ENCODE measurements around the gene ERCC8.
"Not testable (repeated sequence)": the region's sequence is repeated elsewhere in the genome, so short reads cannot be mapped to it uniquely, and the experiment has no call there.

Gene ERCC8

GRCh38 chr5:60944904-60945812 is at the start of gene ERCC8, which contains the start of gene NDUFAF2:
TSS of gene ERCC8 (minus strand) at chr5:60945070. CDS start at chr5:60945008, 62 bp downstream.
TSS of gene NDUFAF2 (plus strand) at chr5:60945205. CDS start at chr5:60945256, 51 bp downstream.
- DNase-seq (ENCODE audit: low read depth in 2 of 2) = peak; percentile 73 to 75

- DNase-seq (ENCODE audit: low read depth in 2 of 2) = no peak
These were observed 49.2 kb upstream of the ERCC8 start for GRCh38 chr5:60993875-60994571.

GRCh38 chr5:60993425-60993824 is 48.6 kb upstream of the ERCC8 start:
- DNase-seq (ENCODE audit: low read depth in 2 of 2) = no peak

GRCh38 chr5:60992871-60993270 is 48.0 kb upstream of the ERCC8 start:
- DNase-seq (ENCODE audit: low read depth in 2 of 2) = no peak

GRCh38 chr5:60989790-60990189 is 44.9 kb upstream of the ERCC8 start:
- DNase-seq (ENCODE audit: low read depth in 2 of 2) = no peak

- not testable (repeated sequence) for DNase-seq (ENCODE audit: low read depth in 2 of 2)
These were observed 37.3 kb upstream of the ERCC8 start for GRCh38 chr5:60982127-60982526.

- no peak for DNase-seq (ENCODE audit: low read depth in 2 of 2)
These were observed 35.6 kb upstream of the ERCC8 start for GRCh38 chr5:60980511-60980910.

GRCh38 chr5:60978968-60979367 is 34.1 kb upstream of the ERCC8 start:
- no peak for DNase-seq (ENCODE audit: low read depth in 2 of 2)

GRCh38 chr5:60977956-60978737 is 33.3 kb upstream of the ERCC8 start:
- no peak for DNase-seq (ENCODE audit: low read depth in 2 of 2)

GRCh38 chr5:60972231-60972630 is 27.4 kb upstream of the ERCC8 start:
- DNase-seq (ENCODE audit: low read depth in 2 of 2) = no peak

- DNase-seq (ENCODE audit: low read depth in 2 of 2) = no peak
These were observed 16.8 kb upstream of the ERCC8 start for GRCh38 chr5:60961685-60962084.

- no peak for DNase-seq (ENCODE audit: low read depth in 2 of 2)
These were observed 15.7 kb upstream of the ERCC8 start for GRCh38 chr5:60960591-60960990.

GRCh38 chr5:60959156-60959555 is 14.3 kb upstream of the ERCC8 start:
- no peak for DNase-seq (ENCODE audit: low read depth in 2 of 2)

GRCh38 chr5:60958712-60959111 is 13.8 kb upstream of the ERCC8 start:
- no peak for DNase-seq (ENCODE audit: low read depth in 2 of 2)

- DNase-seq (ENCODE audit: low read depth in 2 of 2) = no peak
These were observed 13.2 kb upstream of the ERCC8 start for GRCh38 chr5:60958088-60958487.

GRCh38 chr5:60955239-60955638 is 10.4 kb upstream of the ERCC8 start:
- no peak for DNase-seq (ENCODE audit: low read depth in 2 of 2)

GRCh38 chr5:60948738-60949137 is 3.9 kb upstream of the ERCC8 start:
- no peak for DNase-seq (ENCODE audit: low read depth in 2 of 2)

- no peak for DNase-seq (ENCODE audit: low read depth in 2 of 2)
These were observed 930 bp upstream of the ERCC8 start for GRCh38 chr5:60945813-60946187.

GRCh38 chr5:60943624-60944023 is 1.2 kb downstream of the ERCC8 start:
- DNase-seq (ENCODE audit: low read depth in 2 of 2) = no peak

- DNase-seq (ENCODE audit: low read depth in 2 of 2) = no peak
These were observed 15.8 kb downstream of the ERCC8 start for GRCh38 chr5:60929024-60929423.

GRCh38 chr5:60927450-60927849 is 17.4 kb downstream of the ERCC8 start:
- no peak for DNase-seq (ENCODE audit: low read depth in 2 of 2)

GRCh38 chr5:60918466-60918865 is 26.4 kb downstream of the ERCC8 start:
- DNase-seq (ENCODE audit: low read depth in 2 of 2) = no peak

All from stimulated activated CD8-positive, alpha-beta memory T cell treated with anti-CD3 and anti-CD28 coated beads, Interleukin-7, amount 100 ng/mL, for 1 hour (primary cell).